ENCODE data around the gene F2RL3.

The F2RL3 gene

GRCh38 chr19:16889366-16889882 is 625 bp downstream of the F2RL3 start:
- no peaks in the 10 kb centered on the region for H3K36me3 ChIP-seq
- no peak for DNase-seq
- no peak for TF ChIP-seq CTCF (IDR thresholded peaks at IDR 0.05; ENCODE audit: low read depth, low read length)
- H3K27ac ChIP-seq, result no peak overlapping the region
- no peak overlapping the region for H3K4me3 ChIP-seq (ENCODE audit: low read depth, low read length)
- no peaks in the 10 kb centered on the region for H3K9me3 ChIP-seq (ENCODE audit: severe bottlenecking)
- no peaks in the 10 kb centered on the region for H3K27me3 ChIP-seq (ENCODE audit: insufficient read depth, low read depth, severe bottlenecking)

GRCh38 chr19:16889883-16890460 is 1.2 kb downstream of the F2RL3 start:
- H3K4me3 ChIP-seq (ENCODE audit: low read depth, low read length), result no peak overlapping the region
- H3K27ac ChIP-seq, result no peak overlapping the region
- TF ChIP-seq CTCF (IDR thresholded peaks at IDR 0.05; ENCODE audit: low read depth, low read length), result no peak
- H3K36me3 ChIP-seq, result no peaks in the 10 kb centered on the region
- DNase-seq, result no peak
- no peaks in the 10 kb centered on the region for H3K27me3 ChIP-seq (ENCODE audit: insufficient read depth, low read depth, severe bottlenecking)
- H3K9me3 ChIP-seq (ENCODE audit: severe bottlenecking), result no peaks in the 10 kb centered on the region

GRCh38 chr19:16890461-16891184 is 1.8 kb downstream of the F2RL3 start:
- no peak for TF ChIP-seq CTCF (IDR thresholded peaks at IDR 0.05; ENCODE audit: low read depth, low read length)
- H3K4me3 ChIP-seq (ENCODE audit: low read depth, low read length), result no peak overlapping the region
- H3K36me3 ChIP-seq, result no peaks in the 10 kb centered on the region
- H3K27ac ChIP-seq, result no peak overlapping the region
- H3K27me3 ChIP-seq (ENCODE audit: insufficient read depth, low read depth, severe bottlenecking), result no peaks in the 10 kb centered on the region
- no peak for DNase-seq
- no peaks in the 10 kb centered on the region for H3K9me3 ChIP-seq (ENCODE audit: severe bottlenecking)

GRCh38 chr19:16891696-16892382 is 3.0 kb downstream of the F2RL3 start:
- H3K9me3 ChIP-seq (ENCODE audit: severe bottlenecking), result no peaks in the 10 kb centered on the region
- no peaks in the 10 kb centered on the region for H3K36me3 ChIP-seq
- no peaks in the 10 kb centered on the region for H3K27me3 ChIP-seq (ENCODE audit: insufficient read depth, low read depth, severe bottlenecking)
- no peak overlapping the region for H3K4me3 ChIP-seq (ENCODE audit: low read depth, low read length)
- H3K27ac ChIP-seq, result no peak overlapping the region
- TF ChIP-seq CTCF (IDR thresholded peaks at IDR 0.05; ENCODE audit: low read depth, low read length), result no peak
- no peak for DNase-seq

GRCh38 chr19:16892436-16892835 is 3.6 kb downstream of the F2RL3 start:
- no peak overlapping the region for H3K27ac ChIP-seq
- no peaks in the 10 kb centered on the region for H3K27me3 ChIP-seq (ENCODE audit: insufficient read depth, low read depth, severe bottlenecking)
- no peak overlapping the region for H3K4me3 ChIP-seq (ENCODE audit: low read depth, low read length)
- DNase-seq, result no peak
- TF ChIP-seq CTCF (IDR thresholded peaks at IDR 0.05; ENCODE audit: low read depth, low read length), result no peak
- no peaks in the 10 kb centered on the region for H3K36me3 ChIP-seq
- no peaks in the 10 kb centered on the region for H3K9me3 ChIP-seq (ENCODE audit: severe bottlenecking)
